ENCODE results near the gene CALML4. TPM values are rescaled to one million over a fixed set of nuclear protein-coding genes. Genes with fewer than 3 reads are reported as not detected.
A peak's percentile ranks its signal among the peaks of the same experiment; 100 is the strongest.

Gene CALML4, protein sequence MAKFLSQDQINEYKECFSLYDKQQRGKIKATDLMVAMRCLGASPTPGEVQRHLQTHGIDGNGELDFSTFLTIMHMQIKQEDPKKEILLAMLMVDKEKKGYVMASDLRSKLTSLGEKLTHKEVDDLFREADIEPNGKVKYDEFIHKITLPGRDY
- total RNA-seq: 1.2 and 4.5 TPM in 2 replicates
- 1.1 and 1.4 TPM in 2 replicates for polyA plus RNA-seq

DNA sequence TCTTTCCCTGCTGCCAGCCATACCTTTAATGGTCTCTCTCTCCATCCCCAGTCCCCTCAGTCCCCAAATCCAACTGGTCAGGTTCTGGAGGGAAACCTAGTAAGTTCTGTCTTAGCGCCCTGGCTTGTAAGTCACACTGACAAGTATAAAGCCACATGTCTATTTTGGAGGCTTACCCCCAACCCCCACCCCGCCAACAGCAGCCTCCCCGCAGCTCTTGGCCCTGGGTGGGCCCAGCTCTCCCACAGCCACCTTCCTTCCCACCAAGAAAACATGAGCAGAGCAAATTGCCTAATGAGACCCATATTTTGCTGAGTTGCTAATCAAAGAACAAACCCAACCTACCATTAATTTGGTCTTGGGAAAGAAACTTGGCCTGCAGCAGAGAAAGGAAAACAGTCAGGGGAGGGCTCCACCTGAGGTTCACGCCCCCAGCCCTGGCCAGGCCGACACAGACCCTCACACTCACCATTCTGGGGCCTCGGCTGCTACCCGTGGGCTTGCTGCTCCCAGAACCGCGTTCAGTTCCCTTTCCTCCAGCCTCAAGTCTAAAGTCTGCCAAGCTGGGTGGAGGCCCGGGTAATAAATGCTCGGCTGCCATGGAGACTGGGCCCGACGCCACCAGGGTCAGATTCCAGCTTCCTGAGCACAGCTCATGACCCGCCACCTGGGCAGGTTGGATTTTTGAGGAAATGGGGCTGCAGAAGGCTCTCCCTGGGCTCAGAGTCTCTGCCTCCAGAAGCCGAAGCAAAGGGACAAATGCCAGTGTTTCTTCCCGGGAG is at the start of gene CALML4:
Gene CALML4 (minus strand): TSS at position 557 of the 782 bp plus-strand sequence. CDS start 85 bp downstream, at position 472.
- H3K27ac ChIP-seq: no peak within 1 kb of the TSS
- H3K4me3 ChIP-seq: no peak within 1 kb of the TSS
- TF ChIP-seq, protein P1, sequence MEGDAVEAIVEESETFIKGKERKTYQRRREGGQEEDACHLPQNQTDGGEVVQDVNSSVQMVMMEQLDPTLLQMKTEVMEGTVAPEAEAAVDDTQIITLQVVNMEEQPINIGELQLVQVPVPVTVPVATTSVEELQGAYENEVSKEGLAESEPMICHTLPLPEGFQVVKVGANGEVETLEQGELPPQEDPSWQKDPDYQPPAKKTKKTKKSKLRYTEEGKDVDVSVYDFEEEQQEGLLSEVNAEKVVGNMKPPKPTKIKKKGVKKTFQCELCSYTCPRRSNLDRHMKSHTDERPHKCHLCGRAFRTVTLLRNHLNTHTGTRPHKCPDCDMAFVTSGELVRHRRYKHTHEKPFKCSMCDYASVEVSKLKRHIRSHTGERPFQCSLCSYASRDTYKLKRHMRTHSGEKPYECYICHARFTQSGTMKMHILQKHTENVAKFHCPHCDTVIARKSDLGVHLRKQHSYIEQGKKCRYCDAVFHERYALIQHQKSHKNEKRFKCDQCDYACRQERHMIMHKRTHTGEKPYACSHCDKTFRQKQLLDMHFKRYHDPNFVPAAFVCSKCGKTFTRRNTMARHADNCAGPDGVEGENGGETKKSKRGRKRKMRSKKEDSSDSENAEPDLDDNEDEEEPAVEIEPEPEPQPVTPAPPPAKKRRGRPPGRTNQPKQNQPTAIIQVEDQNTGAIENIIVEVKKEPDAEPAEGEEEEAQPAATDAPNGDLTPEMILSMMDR (IDR thresholded peaks at IDR 0.05; ENCODE audit: low read depth, low read length): no peak
- no peaks in the 10 kb centered on the region for H3K27me3 ChIP-seq
- peak in 1 of 2 donors; percentile 48 for DNase-seq (ENCODE audit: low read depth in 1 of 2, low spot score in 1 of 2)
- no peaks in the 10 kb centered on the region for H3K9me3 ChIP-seq (ENCODE audit: low read depth)
- no peaks in the 10 kb centered on the region for H3K36me3 ChIP-seq
- H3K4me1 ChIP-seq (ENCODE audit: low read depth): peaks cover 18% of the 10 kb centered on the region

DNA sequence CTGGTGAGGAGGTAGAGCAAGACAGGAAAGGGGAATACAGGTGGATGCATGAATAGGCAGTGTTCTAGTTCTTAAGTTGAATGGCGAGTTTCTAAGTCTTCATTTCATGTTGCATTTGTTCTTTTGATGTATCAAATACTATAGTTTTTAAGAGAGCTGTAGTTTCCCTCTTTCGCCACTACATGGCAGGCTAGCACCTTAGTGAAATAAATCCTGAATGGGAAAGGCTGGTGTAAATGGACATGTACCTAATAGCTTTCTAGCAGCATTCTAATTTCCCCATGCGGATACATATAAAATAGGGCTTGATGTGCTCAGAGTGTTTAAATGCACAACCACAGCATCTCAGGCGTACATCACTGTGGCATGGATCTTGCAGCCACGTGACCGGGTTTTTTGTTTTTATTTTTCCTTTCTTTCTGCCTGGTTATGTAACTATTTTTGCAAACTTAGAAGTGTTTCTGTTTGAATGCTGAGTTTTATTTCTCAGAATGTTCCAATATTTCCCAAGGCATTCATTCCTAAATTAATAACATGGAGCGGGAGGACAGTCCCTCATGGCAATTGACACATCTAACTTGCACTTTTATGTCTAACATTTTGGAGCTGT is 47.9 kb upstream of the CALML4 start:
- no peaks in the 10 kb centered on the region for H3K9me3 ChIP-seq (ENCODE audit: low read depth)
- TF ChIP-seq, protein P1 (IDR thresholded peaks at IDR 0.05; ENCODE audit: low read depth, low read length): peak; percentile 81
- no peak overlapping the region for H3K4me3 ChIP-seq
- DNase-seq (ENCODE audit: low read depth in 1 of 2, low spot score in 1 of 2): peak; percentile 75 to 88
- no peaks in the 10 kb centered on the region for H3K36me3 ChIP-seq
- H3K27ac ChIP-seq: no peak overlapping the region
- H3K4me1 ChIP-seq (ENCODE audit: low read depth): peaks cover 4% of the 10 kb centered on the region
- H3K27me3 ChIP-seq: no peaks in the 10 kb centered on the region

DNA sequence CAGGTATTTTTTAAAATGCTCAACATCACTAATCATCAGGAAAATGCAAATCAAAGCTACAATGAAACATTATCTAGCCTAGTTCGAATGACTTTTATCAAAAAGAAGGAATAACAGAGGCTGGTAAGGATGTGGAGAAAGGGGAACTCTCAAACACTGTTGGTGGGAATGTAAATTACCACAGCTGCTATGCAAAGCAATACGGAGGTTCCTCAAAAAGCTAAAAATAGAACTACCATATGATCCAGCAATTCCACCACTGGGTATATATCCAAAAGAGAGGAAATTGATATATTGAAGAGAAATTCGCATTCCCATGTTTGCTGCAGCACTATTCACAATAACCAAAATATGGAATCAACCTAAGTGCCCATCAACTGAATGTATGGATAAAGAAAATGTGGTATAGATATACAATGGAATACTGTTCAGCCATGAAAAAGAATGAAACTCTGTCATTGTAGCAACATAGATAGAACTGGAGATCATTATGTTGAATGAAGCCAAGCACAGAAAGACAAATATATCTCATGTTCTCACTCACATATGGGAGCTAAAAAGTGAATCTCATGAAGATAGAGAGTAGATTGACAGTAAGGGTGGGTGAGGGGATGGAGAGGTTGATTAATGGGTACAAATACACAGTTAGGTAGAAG is 44.1 kb upstream of the CALML4 start:
- no peaks in the 10 kb centered on the region for H3K4me1 ChIP-seq (ENCODE audit: low read depth)
- no peaks in the 10 kb centered on the region for H3K36me3 ChIP-seq
- TF ChIP-seq, protein P1 (IDR thresholded peaks at IDR 0.05; ENCODE audit: low read depth, low read length): no peak
- H3K4me3 ChIP-seq: no peak overlapping the region
- no peak overlapping the region for H3K27ac ChIP-seq
- H3K27me3 ChIP-seq: no peaks in the 10 kb centered on the region
- H3K9me3 ChIP-seq (ENCODE audit: low read depth): no peaks in the 10 kb centered on the region
- no peak for DNase-seq (ENCODE audit: low read depth in 1 of 2, low spot score in 1 of 2)

DNA sequence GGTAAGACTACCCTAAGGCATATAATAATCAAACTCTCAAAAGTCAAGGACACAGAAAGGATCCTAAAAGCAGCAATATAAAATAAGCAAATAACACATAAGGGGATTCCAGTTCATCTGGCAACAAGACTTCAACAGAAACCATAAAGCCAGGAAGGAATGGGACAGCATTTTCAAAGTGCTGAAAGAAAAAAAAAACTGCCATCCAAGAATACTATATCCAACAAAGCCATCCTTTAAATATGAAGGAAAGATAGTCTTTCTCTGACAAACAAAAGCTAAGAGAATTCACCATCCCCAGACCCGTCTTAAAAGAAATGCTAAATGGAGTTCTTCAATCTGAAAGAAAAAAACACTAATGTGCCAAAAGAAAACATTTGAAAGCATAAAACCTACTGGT is 39.1 kb upstream of the CALML4 start:
- H3K27ac ChIP-seq: no peak overlapping the region
- no peaks in the 10 kb centered on the region for H3K4me1 ChIP-seq (ENCODE audit: low read depth)
- no peaks in the 10 kb centered on the region for H3K9me3 ChIP-seq (ENCODE audit: low read depth)
- H3K27me3 ChIP-seq: no peaks in the 10 kb centered on the region
- TF ChIP-seq, protein P1 (IDR thresholded peaks at IDR 0.05; ENCODE audit: low read depth, low read length): no peak
- no peak overlapping the region for H3K4me3 ChIP-seq
- no peak for DNase-seq (ENCODE audit: low read depth in 1 of 2, low spot score in 1 of 2)
- no peaks in the 10 kb centered on the region for H3K36me3 ChIP-seq

DNA sequence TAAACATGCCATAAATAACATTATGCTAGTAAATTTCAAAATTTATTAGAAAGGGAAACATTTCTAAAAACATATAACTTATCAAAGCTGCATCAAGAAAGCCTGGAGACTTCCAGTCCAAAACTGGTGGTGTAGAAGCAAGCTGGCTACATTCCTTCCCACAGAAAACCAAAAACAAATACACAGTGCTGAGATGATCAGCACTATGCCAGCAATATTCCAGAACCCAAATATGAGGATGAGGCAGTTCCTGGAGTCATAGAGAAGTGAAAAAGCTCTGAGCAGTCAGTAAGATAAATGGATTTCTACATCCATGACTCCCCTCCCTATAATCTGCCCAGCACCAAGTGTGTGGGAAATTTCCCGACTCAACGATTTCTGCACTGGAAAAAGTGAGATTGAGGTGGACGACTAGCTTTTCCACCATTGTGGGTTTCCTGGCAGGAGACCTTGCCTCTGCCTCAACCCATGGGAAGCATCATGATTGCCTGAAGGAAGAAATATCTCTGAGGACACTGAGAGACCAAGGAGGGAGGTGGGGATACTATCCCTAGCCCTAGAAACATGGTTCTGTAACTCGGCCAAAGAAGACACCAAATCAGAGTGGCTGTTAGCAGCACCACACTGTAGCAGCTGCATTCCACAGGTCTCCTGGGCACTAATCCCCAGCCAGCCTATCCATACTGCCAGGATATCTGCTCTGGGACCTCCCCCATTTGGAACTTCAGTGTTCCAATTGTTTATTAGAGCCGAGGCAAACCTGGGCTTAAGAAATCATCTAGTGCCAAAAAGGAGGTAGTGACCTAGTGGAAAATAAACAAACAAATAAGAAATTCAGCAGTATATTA is 36.2 kb upstream of the CALML4 start:
- Histone ChIP-seq H3K36me3 (no peaks in the 10 kb centered on the region), H3K27me3 (no peaks in the 10 kb centered on the region), H3K4me1 (ENCODE audit: low read depth) (no peaks in the 10 kb centered on the region), H3K9me3 (ENCODE audit: low read depth) (no peaks in the 10 kb centered on the region), H3K27ac (no peak overlapping the region), H3K4me3 (no peak overlapping the region)
- DNase-seq (ENCODE audit: low read depth in 1 of 2, low spot score in 1 of 2): no peak
- TF ChIP-seq, protein P1 (IDR thresholded peaks at IDR 0.05; ENCODE audit: low read depth, low read length): no peak
